DOHH2 (cell line): ENCODE results near the gene CTSG.

Experiments
- H3F3A ChIP-seq: fragments of 200-600 bp; sonication (generic), shearing (Covaris generic); 2 replicates; pipeline ENCODE4 v1.6.0; 2016; ENCODE audit warnings: antibody characterized with exemption, mild to moderate bottlenecking; ENCODE audit not compliant: control insufficient read depth, insufficient read depth
- H3K27ac ChIP-seq: fragments of 200-600 bp; sonication (generic); 2 replicates; pipeline ENCODE4 v1.5.1; 2014; ENCODE audit warnings: low read depth, mild to moderate bottlenecking, low read length, moderate library complexity
- H3K27me3 ChIP-seq: fragments of 200-600 bp; sonication (generic); 2 replicates; pipeline ENCODE4 v1.6.1; 2014; ENCODE audit warnings: mild to moderate bottlenecking, low read length, mixed read lengths; ENCODE audit not compliant: control insufficient read depth
- H3K36me3 ChIP-seq: fragments of 200-600 bp; sonication (generic); 2 replicates; pipeline ENCODE4 v1.6.1; 2014; ENCODE audit warnings: mild to moderate bottlenecking, low read length, moderate library complexity, mixed read lengths; ENCODE audit not compliant: control insufficient read depth
- H3K4me1 ChIP-seq: fragments of 200-600 bp; sonication (generic); 2 replicates; pipeline ENCODE4 v1.6.1; 2014; ENCODE audit warnings: mild to moderate bottlenecking, low read length, mixed read lengths; ENCODE audit not compliant: control insufficient read depth
- H3K4me2 ChIP-seq: fragments of 200-600 bp; sonication (generic); 2 replicates; pipeline ENCODE4 v1.6.0; 2014; ENCODE audit warnings: mild to moderate bottlenecking, low read length, moderate library complexity
- H3K4me3 ChIP-seq: fragments of 200-600 bp; sonication (generic); 2 replicates; pipeline ENCODE4 v1.5.1; 2014; ENCODE audit warnings: mild to moderate bottlenecking, low read length, mixed read lengths
- H3K79me2 ChIP-seq: fragments of 200-600 bp; sonication (generic); 2 replicates; pipeline ENCODE4 v1.6.1; 2014; ENCODE audit warnings: mild to moderate bottlenecking, low read length, mixed read lengths; ENCODE audit not compliant: control insufficient read depth
- H3K9me2 ChIP-seq: fragments of 200-600 bp; sonication (generic); replicated peaks from 2 replicates; pipeline ENCODE4 v1.6.1; 2014; ENCODE audit warnings: mild to moderate bottlenecking, low read length, mixed read lengths; ENCODE audit not compliant: control insufficient read depth
- H3K9me3 ChIP-seq: fragments of 200-600 bp; sonication (generic); 2 replicates; pipeline ENCODE4 v1.6.1; 2014; ENCODE audit warnings: antibody characterized with exemption, low read length, mixed read lengths; ENCODE audit not compliant: control insufficient read depth, insufficient read depth
- H4K20me1 ChIP-seq: fragments of 200-600 bp; sonication (generic); 2 replicates; pipeline ENCODE4 v1.6.0; 2014; ENCODE audit warnings: low read depth, mild to moderate bottlenecking, antibody characterized with exemption, low read length, moderate library complexity; ENCODE audit not compliant: control insufficient read depth, insufficient read depth
- EZH2phosphoT487 ChIP-seq: fragments of 200-600 bp; sonication (generic); IDR thresholded peaks from 2 replicates; pipeline ENCODE4 v1.6.1; 2017; ENCODE audit warnings: borderline replicate concordance, mild to moderate bottlenecking, antibody characterized with exemption, low read length, moderate library complexity, mixed read lengths
- TF ChIP-seq, protein P1 (sequence below): fragments of 200-600 bp; sonication (generic); IDR thresholded peaks from one replicate; pipeline ENCODE4 v1.5.1; 2014; ENCODE audit warnings: antibody characterized with exemption, mild to moderate bottlenecking, low read depth, low read length; ENCODE audit not compliant: poor library complexity, severe bottlenecking

The CTSG gene

DNA sequence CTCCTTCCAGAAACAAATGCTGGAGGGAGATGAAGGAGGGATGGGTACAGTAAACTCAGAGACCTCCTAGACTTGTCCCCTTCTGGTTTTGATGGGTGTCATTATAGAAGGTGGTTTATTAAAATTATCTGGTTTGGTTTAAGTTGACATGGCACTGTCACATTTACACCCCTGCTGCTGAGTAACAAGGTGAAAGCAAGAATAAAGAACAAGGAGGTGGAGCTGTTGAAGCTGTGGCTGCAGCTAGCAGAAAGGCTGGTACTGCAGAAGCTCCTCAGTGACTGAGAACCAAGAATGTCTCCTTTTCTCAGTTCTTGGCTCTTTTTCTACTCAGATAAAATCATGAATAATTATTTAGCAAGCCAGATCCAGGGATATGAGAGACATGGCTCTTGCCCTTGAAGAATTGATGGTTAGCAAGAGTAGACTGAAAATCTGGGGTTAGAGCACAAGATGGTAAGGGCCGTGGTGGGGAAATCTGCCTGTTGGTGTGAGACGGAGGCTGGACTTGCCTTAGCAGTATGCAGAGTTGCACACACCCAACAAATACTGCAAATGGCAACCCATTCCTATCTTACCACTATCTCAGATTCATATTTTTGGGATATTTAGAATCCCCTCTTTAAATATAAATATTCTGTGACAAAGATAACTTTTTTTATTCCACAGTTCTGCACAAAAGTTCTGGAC, 33.8 kb upstream of the CTSG start, which contains the start of gene GZMH:
Gene GZMH (minus strand): TSS at position 31 of the 690 bp plus-strand sequence. CDS start 72 bp downstream, outside the sequence.
- Histone ChIP-seq H3K9me2 (no peaks in the 10 kb centered on the region), H3K79me2 (no peaks in the 10 kb centered on the region), H3K4me3 (no peak within 1 kb of the TSS), H3K4me1 (no peaks in the 10 kb centered on the region), H4K20me1 (no peaks in the 10 kb centered on the region), H3K27ac (no peak within 1 kb of the TSS), H3K9me3 (no peaks in the 10 kb centered on the region), H3K27me3 (no peaks in the 10 kb centered on the region), H3F3A (no peaks in the 10 kb centered on the region), H3K36me3 (no peaks in the 10 kb centered on the region), H3K4me2 (no peak within 1 kb of the TSS)
- TF ChIP-seq EZH2phosphoT487 = no peak
- TF ChIP-seq, protein P1, sequence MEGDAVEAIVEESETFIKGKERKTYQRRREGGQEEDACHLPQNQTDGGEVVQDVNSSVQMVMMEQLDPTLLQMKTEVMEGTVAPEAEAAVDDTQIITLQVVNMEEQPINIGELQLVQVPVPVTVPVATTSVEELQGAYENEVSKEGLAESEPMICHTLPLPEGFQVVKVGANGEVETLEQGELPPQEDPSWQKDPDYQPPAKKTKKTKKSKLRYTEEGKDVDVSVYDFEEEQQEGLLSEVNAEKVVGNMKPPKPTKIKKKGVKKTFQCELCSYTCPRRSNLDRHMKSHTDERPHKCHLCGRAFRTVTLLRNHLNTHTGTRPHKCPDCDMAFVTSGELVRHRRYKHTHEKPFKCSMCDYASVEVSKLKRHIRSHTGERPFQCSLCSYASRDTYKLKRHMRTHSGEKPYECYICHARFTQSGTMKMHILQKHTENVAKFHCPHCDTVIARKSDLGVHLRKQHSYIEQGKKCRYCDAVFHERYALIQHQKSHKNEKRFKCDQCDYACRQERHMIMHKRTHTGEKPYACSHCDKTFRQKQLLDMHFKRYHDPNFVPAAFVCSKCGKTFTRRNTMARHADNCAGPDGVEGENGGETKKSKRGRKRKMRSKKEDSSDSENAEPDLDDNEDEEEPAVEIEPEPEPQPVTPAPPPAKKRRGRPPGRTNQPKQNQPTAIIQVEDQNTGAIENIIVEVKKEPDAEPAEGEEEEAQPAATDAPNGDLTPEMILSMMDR = no peak

- Histone ChIP-seq H3F3A (no peaks in the 10 kb centered on the region), H3K27ac (no peak overlapping the region), H3K9me3 (no peaks in the 10 kb centered on the region), H3K36me3 (no peaks in the 10 kb centered on the region), H3K4me3 (no peak overlapping the region), H3K27me3 (no peaks in the 10 kb centered on the region), H3K4me1 (no peaks in the 10 kb centered on the region), H3K9me2 (no peaks in the 10 kb centered on the region), H4K20me1 (no peaks in the 10 kb centered on the region), H3K4me2 (no peak overlapping the region), H3K79me2 (no peaks in the 10 kb centered on the region)
- TF ChIP-seq, protein P1 = no peak
- TF ChIP-seq EZH2phosphoT487 = no peak
Observed at GRCh38 chr14:24607635-24608514, 31.8 kb upstream of the CTSG start.

GRCh38 chr14:24607081-24607480, 31.0 kb upstream of the CTSG start:
- Histone ChIP-seq H3K27ac (no peak overlapping the region), H3K9me3 (no peaks in the 10 kb centered on the region), H3K4me1 (no peaks in the 10 kb centered on the region), H3K4me2 (no peak overlapping the region), H3K36me3 (no peaks in the 10 kb centered on the region), H3K9me2 (no peaks in the 10 kb centered on the region), H3F3A (no peaks in the 10 kb centered on the region), H3K4me3 (no peak overlapping the region), H4K20me1 (no peaks in the 10 kb centered on the region), H3K79me2 (no peaks in the 10 kb centered on the region), H3K27me3 (no peaks in the 10 kb centered on the region)
- no peak for TF ChIP-seq EZH2phosphoT487
- TF ChIP-seq, protein P1 = no peak
